AG09319 (cell line): Measurements from ENCODE around the gene FRMD4B.

ENCODE experiments used
- DNase-seq: peaks from one replicate; pipeline ENCODE4 v3.0.0-alpha.2; 2010; ENCODE audit warnings: low read depth; ENCODE audit errors: extremely low read depth
- TF ChIP-seq, protein P1 (sequence below): IDR thresholded peaks from 2 replicates; pipeline ENCODE4 v1.5.1; 2011; ENCODE audit warnings: low read depth, mild to moderate bottlenecking, inconsistent platforms, low read length, moderate library complexity

Gene FRMD4B

DNA sequence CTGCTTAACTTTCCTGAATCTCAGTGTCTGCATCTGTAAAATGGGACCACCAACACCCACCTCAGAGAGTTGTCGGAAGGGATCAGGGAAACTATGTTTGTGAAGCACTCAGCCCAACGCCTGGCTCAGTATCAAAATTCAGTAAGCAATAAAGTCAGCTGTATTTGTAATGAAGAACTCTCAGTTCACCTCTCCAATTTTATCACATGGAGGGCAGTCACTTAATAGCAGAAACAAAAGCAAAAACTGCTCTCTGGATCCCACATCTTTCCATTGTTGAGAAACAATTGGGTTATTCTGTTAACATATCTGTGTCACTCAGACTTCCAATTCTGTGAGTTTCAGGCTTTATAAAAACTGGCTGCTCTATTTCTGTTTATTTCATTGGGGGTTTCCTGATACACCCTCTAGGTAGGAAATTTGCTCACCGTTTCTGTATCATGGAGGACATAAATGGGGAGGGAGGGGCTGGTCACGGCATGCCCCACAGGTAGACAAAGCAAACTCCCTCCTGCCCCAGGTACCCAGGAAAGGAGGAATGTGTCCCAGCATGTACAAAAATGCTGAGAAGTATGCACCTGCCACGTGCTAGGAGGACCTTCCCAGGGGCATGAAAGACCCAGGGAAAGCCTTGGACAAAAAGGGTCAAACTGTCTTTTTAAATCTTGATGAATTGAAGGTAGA, 182.1 kb downstream of the FRMD4B start:
- TF ChIP-seq, protein P1, sequence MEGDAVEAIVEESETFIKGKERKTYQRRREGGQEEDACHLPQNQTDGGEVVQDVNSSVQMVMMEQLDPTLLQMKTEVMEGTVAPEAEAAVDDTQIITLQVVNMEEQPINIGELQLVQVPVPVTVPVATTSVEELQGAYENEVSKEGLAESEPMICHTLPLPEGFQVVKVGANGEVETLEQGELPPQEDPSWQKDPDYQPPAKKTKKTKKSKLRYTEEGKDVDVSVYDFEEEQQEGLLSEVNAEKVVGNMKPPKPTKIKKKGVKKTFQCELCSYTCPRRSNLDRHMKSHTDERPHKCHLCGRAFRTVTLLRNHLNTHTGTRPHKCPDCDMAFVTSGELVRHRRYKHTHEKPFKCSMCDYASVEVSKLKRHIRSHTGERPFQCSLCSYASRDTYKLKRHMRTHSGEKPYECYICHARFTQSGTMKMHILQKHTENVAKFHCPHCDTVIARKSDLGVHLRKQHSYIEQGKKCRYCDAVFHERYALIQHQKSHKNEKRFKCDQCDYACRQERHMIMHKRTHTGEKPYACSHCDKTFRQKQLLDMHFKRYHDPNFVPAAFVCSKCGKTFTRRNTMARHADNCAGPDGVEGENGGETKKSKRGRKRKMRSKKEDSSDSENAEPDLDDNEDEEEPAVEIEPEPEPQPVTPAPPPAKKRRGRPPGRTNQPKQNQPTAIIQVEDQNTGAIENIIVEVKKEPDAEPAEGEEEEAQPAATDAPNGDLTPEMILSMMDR: no peak
- DNase-seq: no peak

DNA sequence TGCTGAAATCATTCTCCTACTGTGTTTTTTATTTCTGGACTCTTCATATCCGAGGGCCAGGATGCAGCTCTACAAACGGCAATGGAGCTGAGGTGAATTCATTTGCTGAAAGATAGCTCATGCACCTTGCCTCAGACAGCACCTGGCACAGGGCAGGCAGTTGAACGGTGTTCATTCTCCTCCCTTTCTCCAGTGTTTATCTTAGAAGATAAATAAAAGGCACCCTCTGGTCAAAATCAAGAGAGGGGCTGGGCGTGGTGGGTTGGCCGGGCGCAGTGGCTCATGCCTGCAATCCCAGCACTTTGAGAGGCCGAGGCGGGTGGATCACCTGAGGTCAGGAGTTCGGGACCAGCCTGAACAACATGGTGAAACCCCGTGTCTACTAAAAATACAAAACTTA, 184.2 kb downstream of the FRMD4B start:
- no peak for DNase-seq
- TF ChIP-seq, protein P1: no peak

DNA sequence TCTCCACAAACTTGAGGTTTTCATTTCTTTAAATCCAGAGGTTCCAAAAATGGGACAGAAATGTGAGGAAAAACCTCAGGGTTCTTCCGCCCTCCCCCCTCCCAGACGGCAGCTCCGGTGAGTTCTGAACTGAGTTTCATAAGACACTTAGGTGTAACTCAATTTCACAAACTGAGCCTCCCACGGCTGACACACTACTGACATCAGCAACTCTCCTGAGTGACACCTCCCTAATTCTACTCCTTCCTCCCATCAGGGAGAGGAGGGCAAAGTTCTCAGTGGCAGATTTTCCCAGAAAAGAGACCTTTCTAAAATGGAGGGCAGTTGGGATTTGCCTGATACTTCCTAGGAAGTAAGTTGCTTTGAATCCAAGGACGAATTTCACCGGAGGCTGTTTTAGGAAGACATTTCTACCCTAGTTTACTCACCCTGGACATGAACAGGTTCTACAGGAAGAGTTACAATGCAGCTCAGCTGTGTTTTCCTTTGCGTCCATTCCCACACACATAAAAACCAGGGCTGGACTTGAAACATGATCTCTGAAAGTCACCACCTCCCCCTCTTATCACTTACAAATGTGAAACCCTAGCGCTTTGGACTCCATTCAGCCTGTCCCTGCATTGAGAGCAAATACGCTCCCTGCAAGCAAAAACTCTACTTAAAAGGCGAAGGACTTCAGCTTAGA, 185.4 kb downstream of the FRMD4B start:
- DNase-seq: no peak
- TF ChIP-seq, protein P1: no peak

DNA sequence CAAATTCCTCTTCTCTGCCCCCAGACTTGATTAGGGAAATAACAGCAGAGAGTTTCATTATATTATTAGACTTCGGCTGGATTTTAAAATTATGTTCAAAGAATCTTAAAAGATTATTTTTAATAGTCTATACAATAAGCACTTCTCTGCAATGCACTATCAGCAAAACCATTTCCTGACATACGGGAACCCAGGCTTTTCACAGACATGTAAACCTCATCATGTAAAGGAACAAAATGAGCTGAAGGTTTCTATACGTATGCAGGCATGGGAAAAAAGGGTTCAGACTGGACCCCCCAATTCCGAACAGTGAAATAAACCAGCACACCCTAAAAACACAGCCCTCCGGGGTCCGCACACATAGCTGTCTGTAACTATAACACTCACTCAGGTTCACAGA, 185.9 kb downstream of the FRMD4B start:
- TF ChIP-seq, protein P1: no peak
- no peak for DNase-seq

DNA sequence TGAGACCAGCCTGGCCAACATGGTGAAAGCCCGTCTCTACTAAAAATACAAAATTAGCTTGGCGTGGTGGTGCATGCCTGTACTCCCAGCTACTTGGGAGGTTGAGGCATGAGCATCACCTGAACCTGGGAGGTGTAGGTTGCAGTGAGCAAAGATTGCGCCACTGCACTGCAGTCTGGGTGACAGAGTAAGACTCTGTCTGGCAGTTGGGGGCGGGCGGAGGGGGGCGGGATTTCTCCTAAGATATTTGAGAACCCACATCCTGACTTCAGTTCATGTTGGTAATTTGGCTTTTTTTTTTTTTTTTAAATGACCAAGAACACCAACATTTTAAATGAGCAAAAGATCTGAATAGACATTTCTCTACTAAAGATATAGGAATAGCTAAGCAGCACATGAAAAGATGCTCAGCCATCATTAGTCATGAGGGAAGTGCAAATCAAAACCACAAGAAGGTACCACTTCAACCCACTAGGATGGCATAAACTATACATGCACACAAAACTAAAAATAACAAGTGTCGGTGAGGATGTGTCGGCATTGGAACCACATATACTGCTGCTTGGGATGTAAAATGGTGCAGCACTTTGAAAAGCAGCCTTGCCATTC, 187.9 kb downstream of the FRMD4B start:
- TF ChIP-seq, protein P1: no peak
- DNase-seq: no peak

DNA sequence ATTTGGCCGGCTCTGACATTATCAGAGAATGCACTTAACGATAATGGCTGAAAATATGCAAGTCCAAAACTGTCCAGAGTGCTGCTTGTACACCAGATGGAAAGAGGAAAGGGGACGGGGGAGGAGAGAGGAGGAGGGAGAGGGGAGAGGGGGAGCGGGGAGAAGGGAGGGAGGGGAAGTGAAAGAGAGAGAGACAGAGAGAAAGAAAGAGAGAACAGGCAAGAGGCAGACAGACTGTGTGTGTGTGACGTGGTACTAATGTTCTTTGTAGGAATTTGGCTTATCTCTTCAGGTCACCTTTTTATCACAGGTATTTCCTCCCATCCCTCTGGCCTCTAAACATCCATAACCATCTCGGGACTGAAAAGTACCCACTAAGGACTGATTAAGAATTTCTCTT, 188.4 kb downstream of the FRMD4B start:
- DNase-seq: no peak
- TF ChIP-seq, protein P1: no peak

DNA sequence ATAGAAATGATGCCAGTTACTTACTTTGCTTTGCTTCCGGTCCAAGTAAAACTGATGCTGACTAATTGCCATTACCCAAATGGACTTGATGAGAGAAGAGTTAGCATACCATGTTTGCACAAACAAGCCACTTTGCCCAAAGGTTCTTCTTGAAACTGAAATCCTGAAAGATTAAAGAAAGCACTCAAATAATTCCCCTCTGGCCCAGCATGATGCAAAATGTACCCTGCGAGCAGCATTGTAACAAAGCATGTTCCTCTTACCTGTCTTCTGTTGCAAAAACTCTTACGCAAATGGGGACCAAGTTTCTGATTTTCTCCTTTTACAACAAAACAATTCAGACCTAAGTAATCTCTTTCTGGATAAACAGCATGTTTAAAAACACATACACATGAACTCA, 189.0 kb downstream of the FRMD4B start:
- DNase-seq: no peak
- TF ChIP-seq, protein P1: no peak
